H9 (cell line): Measurements from ENCODE around the gene LAMB1. TPM values are rescaled to one million over a fixed set of nuclear protein-coding genes. Genes with fewer than 3 reads are reported as not detected.

Experiments
- DNase-seq: peaks from one replicate; pipeline ENCODE4 v3.0.0-alpha.2; 2017
- H2AFZ ChIP-seq: one replicate; pipeline ENCODE4 v1.6.1; 2013; ENCODE audit warnings: mild to moderate bottlenecking, low read length, control low read depth, moderate library complexity
- H2AK5ac ChIP-seq: 2 replicates; pipeline ENCODE4 v1.6.1; 2013; ENCODE audit warnings: low read length, control low read depth, mixed read lengths; ENCODE audit not compliant: insufficient read length
- H2BK120ac ChIP-seq: one replicate; pipeline ENCODE4 v1.6.1; 2013; ENCODE audit warnings: low read depth, mild to moderate bottlenecking, low read length, control low read depth, inconsistent platforms; ENCODE audit not compliant: poor library complexity, severe bottlenecking
- H2BK12ac ChIP-seq: 2 replicates; pipeline ENCODE4 v1.6.1; 2013; ENCODE audit warnings: low read length, control low read depth, mixed read lengths, low read depth; ENCODE audit not compliant: insufficient read length
- H2BK15ac ChIP-seq: 2 replicates; pipeline ENCODE4 v1.6.1; 2013; ENCODE audit warnings: low read depth, low read length, control low read depth
- H2BK20ac ChIP-seq: one replicate; pipeline ENCODE4 v1.6.1; 2013; ENCODE audit warnings: low read depth, mild to moderate bottlenecking, low read length, control low read depth, inconsistent platforms; ENCODE audit not compliant: poor library complexity, severe bottlenecking
- H2BK5ac ChIP-seq: 2 replicates; pipeline ENCODE4 v1.6.1; 2013; ENCODE audit warnings: low read length, control low read depth, mixed read lengths; ENCODE audit not compliant: insufficient read length
- H3K14ac ChIP-seq: 2 replicates; pipeline ENCODE4 v1.6.1; 2013; ENCODE audit warnings: low read length, control low read depth; ENCODE audit not compliant: insufficient read depth
- H3K18ac ChIP-seq: 2 replicates; pipeline ENCODE4 v1.6.1; 2013; ENCODE audit warnings: low read depth, mild to moderate bottlenecking, mixed read lengths, low read length, control low read depth; ENCODE audit not compliant: insufficient read length
- H3K23ac ChIP-seq: 2 replicates; pipeline ENCODE4 v1.6.1; 2013; ENCODE audit warnings: low read length, control low read depth, mixed read lengths, low read depth; ENCODE audit not compliant: insufficient read length
- H3K23me2 ChIP-seq: 2 replicates; pipeline ENCODE4 v1.6.1; 2013; ENCODE audit warnings: low read depth, mild to moderate bottlenecking, mixed read lengths, low read length, control low read depth; ENCODE audit not compliant: insufficient read length, poor library complexity, severe bottlenecking
- H3K27ac ChIP-seq: 2 replicates; pipeline ENCODE4 v1.5.1; 2013; ENCODE audit warnings: low read length, control low read depth, mixed read lengths, low read depth; ENCODE audit not compliant: insufficient read length
- H3K27me3 ChIP-seq: 2 replicates; pipeline ENCODE4 v1.6.1; 2013; ENCODE audit warnings: low read length, control low read depth, inconsistent platforms; ENCODE audit not compliant: insufficient read depth
- H3K4ac ChIP-seq: 2 replicates; pipeline ENCODE4 v1.6.1; 2013; ENCODE audit warnings: low read depth, mild to moderate bottlenecking, control low read depth, inconsistent platforms, low read length, moderate library complexity
- H3K4me1 ChIP-seq: 2 replicates; pipeline ENCODE4 v1.6.1; 2013; ENCODE audit warnings: low read length, control low read depth, inconsistent platforms; ENCODE audit not compliant: insufficient read depth
- H3K4me2 ChIP-seq: 2 replicates; pipeline ENCODE4 v1.6.1; 2013; ENCODE audit warnings: low read length, control low read depth, mixed read lengths; ENCODE audit not compliant: insufficient read length, insufficient read depth
- H3K56ac ChIP-seq: 2 replicates; pipeline ENCODE4 v1.6.1; 2013; ENCODE audit warnings: low read depth, mild to moderate bottlenecking, mixed read lengths, low read length, control low read depth; ENCODE audit not compliant: insufficient read length
- H3K79me1 ChIP-seq: 2 replicates; pipeline ENCODE4 v1.6.1; 2013; ENCODE audit warnings: low read depth, mild to moderate bottlenecking, moderate library complexity, low read length, control low read depth, inconsistent platforms; ENCODE audit not compliant: insufficient read depth, poor library complexity, severe bottlenecking
- H3K79me2 ChIP-seq: 2 replicates; pipeline ENCODE4 v1.6.1; 2013; ENCODE audit warnings: low read length, control low read depth, inconsistent platforms; ENCODE audit not compliant: insufficient read depth
- H3K9ac ChIP-seq: 2 replicates; pipeline ENCODE4 v1.6.1; 2013; ENCODE audit warnings: low read length, control low read depth, mixed read lengths; ENCODE audit not compliant: insufficient read length; ENCODE audit errors: extremely low read depth
- H3K9me3 ChIP-seq: one replicate; pipeline ENCODE4 v1.6.1; 2013; ENCODE audit warnings: low read depth, low read length, inconsistent platforms; ENCODE audit not compliant: control insufficient read depth
- H3T11ph ChIP-seq: one replicate; pipeline ENCODE4 v1.6.1; 2013; ENCODE audit warnings: mild to moderate bottlenecking, low read length, control low read depth, inconsistent platforms
- H4K20me1 ChIP-seq: one replicate; pipeline ENCODE4 v1.6.1; 2013; ENCODE audit not compliant: control insufficient read depth, insufficient read length, insufficient read depth
- H4K5ac ChIP-seq: 2 replicates; pipeline ENCODE4 v1.6.1; 2013; ENCODE audit warnings: low read depth, mild to moderate bottlenecking, mixed read lengths, low read length, control low read depth; ENCODE audit not compliant: insufficient read length
- H4K8ac ChIP-seq: replicated peaks from 2 replicates; pipeline ENCODE4 v1.6.1; 2013; ENCODE audit warnings: low read length, control low read depth, mixed read lengths, low read depth; ENCODE audit not compliant: insufficient read length
- H4K91ac ChIP-seq: 2 replicates; pipeline ENCODE4 v1.6.1; 2013; ENCODE audit warnings: low read depth, mild to moderate bottlenecking, moderate library complexity, mixed read lengths, low read length, control low read depth; ENCODE audit not compliant: insufficient read length
- H3K27ac Mint-ChIP-seq, 3 experiments: 2 replicates in 2 of 3; 3 replicates in 1 of 3; pipeline ENCODE4 v1.8.0; 2020 to 2021; ENCODE audit warnings: mixed read lengths in 3 of 3, mild to moderate bottlenecking in 1 of 3, moderate library complexity in 1 of 3
- H3K27me3 Mint-ChIP-seq: 2 replicates; pipeline ENCODE4 v1.8.0; 2021; ENCODE audit warnings: low read depth, mild to moderate bottlenecking, moderate library complexity, mixed read lengths
- H3K36me3 Mint-ChIP-seq, 3 experiments: 2 replicates in 2 of 3; 3 replicates in 1 of 3; pipeline ENCODE4 v1.8.0; 2020 to 2021; ENCODE audit warnings: low read depth in 3 of 3, mixed read lengths in 3 of 3; ENCODE audit not compliant: insufficient read depth in 1 of 3
- H3K4me1 Mint-ChIP-seq, 2 experiments: 2 replicates each; pipeline ENCODE4 v1.8.0; 2020; ENCODE audit warnings: mixed read lengths in 2 of 2
- H3K4me3 Mint-ChIP-seq, 2 experiments: 2 replicates in 1 of 2; 3 replicates in 1 of 2; pipeline ENCODE4 v1.8.0; 2020 to 2021; ENCODE audit warnings: mild to moderate bottlenecking in 2 of 2, mixed read lengths in 2 of 2, moderate library complexity in 1 of 2
- H3K9me3 Mint-ChIP-seq, 2 experiments: 2 replicates in 1 of 2; 3 replicates in 1 of 2; pipeline ENCODE4 v1.8.0; 2020; ENCODE audit warnings: mild to moderate bottlenecking in 2 of 2, mixed read lengths in 2 of 2, moderate library complexity in 1 of 2
- CTCF ChIP-seq: fragments of 200-600 bp; sonication (generic); conservative IDR thresholded peaks from 3 replicates; pipeline ENCODE4 v1.8.0; 2021; ENCODE audit warnings: antibody characterized with exemption, mild to moderate bottlenecking
- WGBS: extraction: QIAGEN DNeasy Blood & Tissue Kit; methylation state at CpG from one replicate; pipeline ENCODE4 v1.1.7; 2013; ENCODE audit warnings: missing lambda C conversion rate, low lambda C conversion rate, mixed read lengths; ENCODE audit not compliant: insufficient read length; ENCODE audit errors: extremely low coverage; 5-methylcytosine and 5-hydroxymethylcytosine counted together
- total RNA-seq: library from RNA; stranded (reverse); gene quantifications from 2 replicates; pipeline ENCODE4 v1.2.1, GENCODE V29; 2021

Gene LAMB1
- total RNA-seq, 1 experiment from 2014 or later = 75.8 TPM

DNA sequence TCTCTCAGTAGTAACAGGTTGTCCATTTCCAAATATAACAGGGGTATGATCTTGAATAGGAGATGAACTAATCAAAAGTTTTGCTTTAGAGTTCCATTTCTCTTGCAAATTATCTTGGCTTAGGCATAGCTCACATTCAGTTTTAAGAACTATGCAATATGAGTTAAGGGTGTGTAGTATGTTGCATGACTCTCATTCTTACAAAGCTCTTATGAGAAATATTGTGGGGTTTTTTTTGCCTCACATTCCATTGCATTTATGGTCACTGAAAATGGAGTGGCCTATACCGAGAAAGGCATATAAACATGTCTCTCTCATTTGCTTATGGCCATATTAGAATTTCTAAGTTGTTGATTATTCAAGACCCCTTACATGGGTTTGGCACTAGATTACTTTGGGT lies 48.5 kb upstream of the LAMB1 start:
- no peak overlapping the region for H3K56ac ChIP-seq
- no peak overlapping the region for H3K4ac ChIP-seq
- TF ChIP-seq CTCF = no peak
- no peak overlapping the region for H2AFZ ChIP-seq
- no peak overlapping the region for H3K27ac Mint-ChIP-seq
- no peak overlapping the region for H3K27ac ChIP-seq
- no peak overlapping the region for H3K18ac ChIP-seq
- no peak overlapping the region for H3K23ac ChIP-seq
- no peak overlapping the region for H2BK5ac ChIP-seq
- H3K79me1 ChIP-seq = no peaks in the 10 kb centered on the region
- H3T11ph ChIP-seq = no peak overlapping the region
- no peaks in the 10 kb centered on the region for H3K27me3 Mint-ChIP-seq
- H3K4me2 ChIP-seq = no peak overlapping the region
- H3K9ac ChIP-seq = no peak overlapping the region
- H3K9me3 ChIP-seq = no peaks in the 10 kb centered on the region
- no peaks in the 10 kb centered on the region for H3K36me3 Mint-ChIP-seq
- no peaks in the 10 kb centered on the region; a peak in 1 of 5 replicates for H3K9me3 Mint-ChIP-seq
- no peak overlapping the region for H4K8ac ChIP-seq
- peaks cover 0 to 5% of the 10 kb centered on the region in 2 experiments; a peak in 1 of 4 replicates for H3K4me1 Mint-ChIP-seq
- no peaks in the 10 kb centered on the region for H4K20me1 ChIP-seq
- no peak for DNase-seq
- H2BK12ac ChIP-seq = no peak overlapping the region
- no peak overlapping the region for H3K4me3 Mint-ChIP-seq
- no peak overlapping the region for H2BK15ac ChIP-seq
- no peak overlapping the region for H4K5ac ChIP-seq
- H3K27me3 ChIP-seq = no peaks in the 10 kb centered on the region
- no peaks in the 10 kb centered on the region for H3K4me1 ChIP-seq
- no CpG with 5 or more reads among the region's 1 CpG for WGBS
- no peaks in the 10 kb centered on the region for H3K23me2 ChIP-seq
- H3K14ac ChIP-seq = no peak overlapping the region
- H2BK20ac ChIP-seq = no peak overlapping the region
- no peak overlapping the region for H2BK120ac ChIP-seq
- no peak overlapping the region for H2AK5ac ChIP-seq
- no peaks in the 10 kb centered on the region for H3K79me2 ChIP-seq
- H4K91ac ChIP-seq = no peak overlapping the region
